T-helper 22 cell (primary cell): Measurements from ENCODE around the gene MAP9.
A peak's percentile ranks its signal among the peaks of the same experiment; 100 is the strongest.
"Not testable (repeated sequence)": the region's sequence is repeated elsewhere in the genome, so short reads cannot be mapped to it uniquely, and the experiment has no call there.

ENCODE experiments used
- DNase-seq: peaks from one replicate; pipeline ENCODE4 v3.0.0-alpha.2; 2020; ENCODE audit warnings: low read depth

Gene MAP9

DNA sequence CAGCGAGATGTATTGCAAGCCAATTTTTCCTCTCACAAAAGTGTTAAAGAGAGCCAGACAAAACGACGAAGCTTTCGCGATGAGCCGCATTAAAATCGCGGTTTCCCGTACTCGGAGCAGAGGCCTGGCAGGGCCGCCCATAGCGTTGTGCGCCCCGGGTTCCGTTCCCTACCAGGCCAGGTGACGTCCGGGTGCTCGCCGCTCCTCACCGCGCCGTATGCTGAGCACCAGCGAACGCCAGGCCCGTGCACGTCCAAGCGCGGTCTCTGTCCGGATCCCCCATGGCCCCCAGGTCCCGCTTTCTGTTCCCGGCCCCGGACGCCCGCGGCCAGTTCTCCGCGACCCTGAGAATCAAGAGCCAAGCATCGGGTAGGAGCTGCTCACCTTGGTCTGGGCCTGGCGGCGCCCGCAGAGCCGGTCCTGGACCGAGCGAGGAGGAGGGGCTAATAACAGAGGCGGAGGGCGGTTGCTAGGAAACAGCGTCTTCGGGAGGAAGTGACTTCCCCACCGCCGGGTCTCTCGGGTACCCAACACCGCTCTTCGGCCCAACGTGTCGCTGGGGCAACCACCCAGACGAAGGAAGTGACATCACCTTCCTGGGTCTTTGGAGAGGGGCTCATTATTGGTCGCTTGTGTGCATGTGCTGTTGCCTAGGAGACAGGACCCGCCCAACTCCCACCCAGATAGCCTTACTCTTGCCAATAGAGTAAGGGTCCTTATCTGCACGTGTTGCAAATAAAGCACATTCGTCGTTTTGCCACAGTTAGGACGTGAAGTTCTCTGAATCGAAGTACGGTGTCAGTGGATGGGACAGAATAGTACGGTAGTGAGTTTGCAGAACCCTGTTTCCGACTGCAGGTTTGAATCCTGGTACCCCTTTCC, at the start of gene MAP9:
Gene MAP9 (minus strand): TSS at position 579 of the 882 bp plus-strand sequence. CDS start 1,115 bp downstream, outside the sequence.
- DNase-seq = peak; percentile 84

GRCh38 chr4:155424778-155425177, 48.0 kb upstream of the MAP9 start:
- DNase-seq = not testable (repeated sequence)

DNA sequence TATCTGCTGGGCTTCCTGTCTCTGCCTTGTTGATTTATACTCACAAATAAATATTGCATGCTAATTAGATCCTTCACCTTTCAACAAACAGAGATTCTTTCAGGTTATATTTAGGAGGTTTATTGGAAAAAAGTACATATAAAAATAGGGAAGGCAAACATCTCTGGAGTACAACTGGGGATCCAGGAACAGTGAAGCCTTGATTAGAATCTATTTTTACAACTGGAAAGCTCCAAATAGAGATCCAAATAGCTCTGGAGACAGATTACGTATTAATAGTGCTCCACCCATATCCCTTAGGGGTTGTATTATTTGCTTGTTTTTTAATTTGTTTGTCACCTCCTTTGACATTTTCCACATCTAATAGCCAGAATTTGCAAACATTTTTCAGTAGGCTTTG, 46.9 kb upstream of the MAP9 start:
- DNase-seq = no peak

GRCh38 chr4:155419266-155419665, 42.5 kb upstream of the MAP9 start:
- DNase-seq = no peak

DNA sequence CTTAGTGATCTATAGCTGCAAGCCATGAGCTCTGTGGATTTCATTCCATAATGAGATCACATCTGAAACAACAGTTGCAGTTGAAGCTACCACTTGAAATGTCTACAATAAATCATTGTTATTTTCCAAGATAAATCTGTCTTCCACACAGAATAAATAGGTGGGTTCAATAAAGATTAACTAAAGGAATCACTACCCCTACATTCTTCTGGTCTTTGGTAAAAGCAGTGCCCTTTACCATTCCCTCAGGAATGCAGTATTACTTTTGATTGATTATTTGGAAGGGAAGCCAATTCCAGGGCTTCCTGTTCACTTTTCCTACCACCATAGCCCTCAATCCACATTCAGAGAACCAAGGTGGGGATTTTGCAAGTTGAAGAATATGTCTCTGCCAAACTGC, 38.9 kb upstream of the MAP9 start:
- no peak for DNase-seq

- no peak for DNase-seq
Observed at GRCh38 chr4:155413451-155413850, 36.7 kb upstream of the MAP9 start.

- no peak for DNase-seq
Observed at GRCh38 chr4:155411546-155411945, 34.8 kb upstream of the MAP9 start.

GRCh38 chr4:155408796-155409195, 32.0 kb upstream of the MAP9 start:
- no peak for DNase-seq

GRCh38 chr4:155407480-155407879, 30.7 kb upstream of the MAP9 start:
- DNase-seq = no peak

DNA sequence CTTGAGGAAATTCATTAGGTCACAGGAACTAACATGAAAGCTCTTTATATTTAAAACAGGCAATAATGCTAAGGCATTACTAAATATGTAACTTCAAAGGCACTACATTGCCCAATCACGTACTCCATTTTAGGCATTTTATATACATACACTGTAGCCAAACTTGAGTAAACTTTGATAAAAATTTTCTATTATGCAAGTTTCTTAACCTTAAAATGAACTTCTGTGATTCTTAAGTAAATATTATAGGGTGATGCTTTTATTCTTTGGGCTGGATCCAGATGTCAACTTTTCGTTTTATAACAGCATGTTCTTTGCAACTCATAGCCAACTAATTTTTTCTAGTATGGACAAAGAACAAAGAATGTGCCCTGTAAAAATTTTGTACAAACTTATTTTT, 28.3 kb upstream of the MAP9 start:
- no peak for DNase-seq

- DNase-seq = no peak
Observed at GRCh38 chr4:155403886-155404285, 27.1 kb upstream of the MAP9 start.

DNA sequence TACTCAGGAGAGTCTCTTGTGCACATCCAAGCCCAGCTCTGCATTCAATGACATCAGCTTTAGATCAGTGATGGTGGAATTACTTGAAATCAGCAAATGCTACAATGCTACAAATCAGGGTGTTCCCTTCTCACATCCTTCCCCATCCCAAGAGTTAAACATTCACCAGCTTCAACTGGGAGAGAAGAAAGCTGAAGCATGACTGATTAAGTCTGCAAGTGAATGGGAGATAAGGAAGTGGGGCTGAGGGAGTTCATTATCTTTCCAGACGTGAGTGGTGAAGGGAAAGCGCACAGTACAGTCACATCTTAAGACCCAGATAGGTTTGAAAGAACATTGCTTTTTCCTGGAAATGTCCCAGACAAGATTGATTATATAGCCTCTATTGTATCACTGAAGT, 26.2 kb upstream of the MAP9 start:
- DNase-seq = no peak

- no peak for DNase-seq
Observed at GRCh38 chr4:155400893-155401292, 24.1 kb upstream of the MAP9 start.

- DNase-seq = no peak
Observed at GRCh38 chr4:155399974-155400697, 23.4 kb upstream of the MAP9 start.

DNA sequence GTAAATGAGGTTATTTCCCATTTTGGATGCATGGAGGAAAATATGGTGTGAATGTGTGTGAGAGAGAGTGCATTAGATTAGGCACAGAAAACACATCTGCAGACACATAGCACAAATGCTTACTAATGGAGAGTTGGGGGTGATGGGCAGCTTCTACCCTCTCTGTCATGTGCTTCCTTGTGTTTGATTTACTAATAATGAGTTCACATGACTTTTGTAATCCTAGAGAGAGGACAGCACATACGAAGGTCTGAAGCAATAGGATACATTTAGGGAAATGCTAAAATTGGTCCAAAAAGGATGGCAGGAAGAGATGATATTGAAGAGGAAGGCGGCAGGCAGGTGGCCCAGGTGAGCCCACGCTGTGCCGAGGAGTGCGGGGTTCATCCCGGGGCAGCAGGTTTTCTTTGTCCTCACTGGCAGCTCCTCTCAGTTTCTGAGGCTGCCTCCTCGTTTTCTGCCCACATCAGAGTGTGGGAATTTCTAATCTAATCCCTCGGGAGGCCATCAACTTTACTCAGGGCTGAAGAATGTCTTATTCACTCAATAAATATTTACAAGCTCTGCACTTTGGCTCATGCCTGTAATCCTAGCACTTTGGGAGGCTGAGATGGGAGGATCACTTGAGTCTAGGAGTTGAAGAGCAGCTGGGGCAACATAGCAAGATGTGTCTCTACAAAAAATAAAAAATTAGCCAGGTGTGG, 15.9 kb upstream of the MAP9 start:
- DNase-seq = no peak

DNA sequence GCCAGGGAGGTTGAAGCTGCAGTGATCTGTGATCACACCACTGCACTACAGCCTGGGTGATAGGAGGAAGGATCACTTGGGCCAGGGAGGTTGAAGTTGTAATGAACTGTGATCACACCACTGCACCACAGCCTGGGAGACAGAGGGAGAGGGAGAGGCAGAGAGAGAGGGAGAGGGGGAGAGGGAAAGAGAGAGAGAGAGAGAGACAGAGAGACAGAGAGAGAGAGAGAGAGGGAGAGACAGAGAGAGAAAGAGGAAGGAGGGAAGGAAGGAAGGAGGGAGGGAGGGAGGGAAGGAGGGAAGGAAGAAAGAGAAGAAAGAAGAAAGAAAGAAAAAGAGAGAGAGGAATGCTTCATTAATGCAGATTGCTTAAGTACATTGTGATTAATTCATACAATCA, 15.2 kb upstream of the MAP9 start:
- no peak for DNase-seq

GRCh38 chr4:155388162-155388561, 11.4 kb upstream of the MAP9 start:
- no peak for DNase-seq

DNA sequence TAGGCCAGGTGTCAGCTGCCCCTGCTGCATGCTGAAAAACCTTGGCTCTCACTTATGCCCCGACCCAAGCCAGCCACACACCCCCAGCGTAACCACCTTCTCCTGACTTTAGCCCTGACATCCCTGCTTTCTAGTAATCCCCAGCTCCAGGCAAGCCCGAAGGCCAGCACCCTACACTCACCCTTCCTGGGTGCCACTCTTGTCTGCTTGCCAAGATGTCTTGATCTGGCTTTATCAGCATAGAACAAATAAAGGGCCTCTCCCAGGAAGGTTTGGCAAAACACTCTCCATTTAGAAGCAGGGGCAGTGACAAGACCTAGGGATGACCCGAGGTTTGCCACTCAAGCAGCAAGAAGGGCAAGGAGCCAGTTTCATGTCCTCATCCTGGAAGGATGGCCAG, 6.8 kb upstream of the MAP9 start:
- DNase-seq = no peak

GRCh38 chr4:155377276-155377675, 511 bp upstream of the MAP9 start:
- DNase-seq = no peak

GRCh38 chr4:155371432-155372043, 5.2 kb downstream of the MAP9 start:
- DNase-seq = no peak

DNA sequence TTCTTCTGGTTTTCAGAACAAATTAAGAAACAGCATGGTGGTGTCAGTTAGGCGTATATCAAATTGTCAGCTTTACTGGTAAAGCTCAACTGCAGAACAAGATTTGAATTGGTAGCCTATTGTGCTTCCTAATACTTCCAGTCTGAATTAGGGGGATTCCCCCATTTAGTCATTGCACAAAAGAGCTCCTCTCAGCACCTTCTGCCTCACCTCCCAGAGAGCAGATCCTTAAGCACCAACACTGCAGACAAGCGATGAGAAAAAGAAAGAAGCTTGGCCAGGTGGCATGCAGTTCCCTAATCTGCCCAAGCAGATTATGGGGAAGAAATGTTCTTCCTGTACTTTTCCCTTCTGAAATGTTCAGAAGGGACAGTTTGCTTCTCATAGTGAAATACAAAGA, 9.2 kb downstream of the MAP9 start:
- DNase-seq = no peak

GRCh38 chr4:155353923-155354540, 22.7 kb downstream of the MAP9 start:
- DNase-seq = no peak
